OCI-M2 (cell line): ENCODE data around the gene SPR.

Experiments
- DNase-seq: peaks from one replicate; lab custom pipeline; 2025; ENCODE audit not compliant: unreplicated experiment; lab: John Stamatoyannopoulos, UW

SPR gene

GRCh38 chr2:72931280-72931910 is 44.2 kb downstream of the SPR start:
- no peak for DNase-seq

GRCh38 chr2:72932045-72932740 is 45.0 kb downstream of the SPR start:
- no peak for DNase-seq

GRCh38 chr2:72932805-72933204 is 45.6 kb downstream of the SPR start:
- DNase-seq: no peak

- no peak for DNase-seq
Observed at GRCh38 chr2:72933207-72933606, 46.0 kb downstream of the SPR start.

GRCh38 chr2:72933646-72934151 is 46.5 kb downstream of the SPR start:
- no peak for DNase-seq

- no peak for DNase-seq
Observed at GRCh38 chr2:72934683-72935610, 47.7 kb downstream of the SPR start.

- no peak for DNase-seq
Observed at GRCh38 chr2:72935611-72935957, 48.4 kb downstream of the SPR start.

- DNase-seq: no peak
Observed at GRCh38 chr2:72936660-72937355, 49.6 kb downstream of the SPR start.

- DNase-seq: no peak
Observed at GRCh38 chr2:72937356-72937669, 50.1 kb downstream of the SPR start.

GRCh38 chr2:72938455-72938854 is 51.2 kb downstream of the SPR start:
- DNase-seq: no peak

GRCh38 chr2:72940361-72940760 is 53.2 kb downstream of the SPR start:
- DNase-seq: no peak

GRCh38 chr2:72940786-72941185 is 53.6 kb downstream of the SPR start:
- no peak for DNase-seq
